M059J (cell line): ENCODE data around the gene ACADVL. TPM values are rescaled to one million over a fixed set of nuclear protein-coding genes. Genes with fewer than 3 reads are reported as not detected.
"Not testable (repeated sequence)": the region's sequence is repeated elsewhere in the genome, so short reads cannot be mapped to it uniquely, and the experiment has no call there.

ENCODE experiments used
- DNase-seq: peaks from one replicate; pipeline ENCODE4 v3.0.0-alpha.2; 2012; ENCODE audit warnings: low read depth
- total RNA-seq: library from RNA; depleted of rRNA; stranded (reverse); fragments of >200 nt; shearing (Covaris generic); gene quantifications from 2 replicates; pipeline ENCODE4 v1.2.3, GENCODE V29; 2014

Gene ACADVL
- total RNA-seq, 1 experiment from 2014 or later: 491 TPM

GRCh38 chr17:7235693-7236665, 16.2 kb downstream of the ACADVL start:
- DNase-seq: peak; percentile 62

GRCh38 chr17:7236808-7237207, 17.1 kb downstream of the ACADVL start:
- DNase-seq: no peak

DNA sequence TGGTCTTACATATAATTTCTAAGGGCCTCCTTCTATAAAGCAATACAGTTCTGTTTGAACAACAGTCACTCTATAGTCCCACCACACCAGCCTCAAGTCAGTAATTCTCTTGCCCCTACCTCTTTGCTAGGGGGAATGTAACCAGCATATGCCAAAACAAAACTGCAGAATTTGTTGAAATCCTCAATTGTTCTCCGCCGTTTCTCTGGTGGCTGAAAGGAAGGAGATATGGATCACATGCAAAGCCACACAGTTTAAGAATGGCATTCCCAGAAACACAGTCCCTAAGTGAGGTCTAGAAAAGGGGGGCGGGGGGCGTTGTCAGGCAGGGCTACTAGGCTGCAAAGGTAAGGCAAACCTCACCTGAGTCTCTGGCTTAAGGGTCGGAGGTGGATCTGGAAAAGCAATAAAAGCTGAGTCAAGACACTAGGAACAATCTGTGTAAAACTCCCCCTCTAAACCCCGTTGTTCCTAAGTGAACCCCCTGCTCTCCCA, 17.6 kb downstream of the ACADVL start:
- no peak for DNase-seq

DNA sequence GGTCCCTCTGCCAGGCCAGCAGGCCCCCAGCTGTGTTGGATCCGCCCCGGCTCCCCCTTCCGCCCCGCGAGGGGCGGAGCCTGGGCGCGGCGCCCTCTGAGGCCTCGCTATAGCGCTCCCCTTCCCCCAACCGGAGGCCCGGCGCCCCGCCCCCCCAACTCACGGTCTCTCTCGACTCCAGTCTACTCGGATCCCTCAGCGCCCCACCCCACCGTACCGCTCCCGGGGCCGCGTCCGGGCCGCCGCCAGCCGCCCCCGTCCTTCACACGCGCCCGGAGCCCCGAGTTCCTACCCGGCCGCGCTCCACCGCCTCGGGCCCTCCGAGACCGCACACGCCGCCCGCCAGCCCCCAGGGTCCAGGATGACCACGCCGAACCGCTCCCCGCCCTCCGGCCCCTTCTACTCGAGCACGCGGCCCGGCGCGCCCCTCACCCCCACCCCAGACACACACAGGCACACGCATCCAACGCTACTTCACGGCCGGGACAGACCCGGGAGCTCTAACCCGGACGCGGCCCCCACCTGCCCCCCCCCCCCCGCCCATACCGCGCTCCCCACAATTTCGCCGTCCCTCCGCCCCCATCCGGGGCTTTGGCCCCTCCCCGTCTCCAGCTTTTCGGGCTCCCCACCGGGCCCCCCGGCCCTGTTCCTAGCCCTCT, 18.2 kb downstream of the ACADVL start:
- peak; percentile 68 for DNase-seq

- DNase-seq: peak; percentile 38
Measured at GRCh38 chr17:7238420-7239090, 18.8 kb downstream of the ACADVL start.

DNA sequence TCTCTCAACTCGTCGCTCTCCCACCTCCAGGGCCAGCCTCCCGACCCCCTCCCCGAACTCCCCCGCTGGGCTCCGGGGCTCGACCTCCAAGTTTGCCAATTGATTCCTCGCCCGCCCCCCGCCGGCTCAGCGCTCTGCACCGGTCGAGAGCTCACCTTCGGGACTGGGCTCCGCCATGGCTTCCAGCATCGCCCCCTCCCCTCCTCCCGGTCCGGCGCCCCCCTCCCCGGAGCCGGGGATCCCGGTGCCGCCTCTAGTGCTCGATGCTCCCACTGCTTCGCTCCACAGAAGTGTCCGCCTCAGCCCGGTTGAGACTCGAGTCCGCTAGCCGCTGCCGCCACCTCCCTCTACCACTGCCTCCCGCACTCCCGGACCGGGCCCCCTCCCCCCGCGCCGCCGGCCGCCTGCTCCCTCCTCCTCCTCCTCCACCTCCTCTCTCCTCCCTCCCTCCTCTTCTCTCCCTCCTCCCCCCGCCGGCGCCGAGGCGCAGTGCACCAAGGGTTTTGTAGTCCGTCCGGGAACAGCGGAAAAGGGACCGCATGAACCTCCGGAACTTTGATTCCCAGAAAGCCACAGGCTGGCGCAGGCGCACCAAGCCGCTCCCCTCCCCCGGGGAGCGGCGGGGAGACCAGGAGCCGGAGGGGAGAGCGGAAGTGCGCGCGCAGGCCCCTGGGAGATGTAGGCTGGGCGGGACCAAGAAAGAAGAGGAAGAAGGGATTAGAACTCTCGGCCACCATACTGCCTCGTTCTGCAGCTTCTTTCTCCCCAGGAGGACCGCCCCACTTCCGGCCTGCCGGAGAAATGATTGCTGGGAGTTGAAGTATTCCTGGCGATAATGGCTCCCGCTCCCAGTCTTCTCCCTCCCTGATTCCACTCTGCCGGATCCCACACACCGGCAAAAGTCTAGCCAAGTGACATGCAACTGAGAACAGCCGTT, 19.6 kb downstream of the ACADVL start, which contains the start of gene PHF23:
PHF23 (minus strand) TSS at position 367 of the 937 bp plus-strand sequence; CDS start at position 189, 178 bp downstream.
- peak; percentile 99 for DNase-seq

DNA sequence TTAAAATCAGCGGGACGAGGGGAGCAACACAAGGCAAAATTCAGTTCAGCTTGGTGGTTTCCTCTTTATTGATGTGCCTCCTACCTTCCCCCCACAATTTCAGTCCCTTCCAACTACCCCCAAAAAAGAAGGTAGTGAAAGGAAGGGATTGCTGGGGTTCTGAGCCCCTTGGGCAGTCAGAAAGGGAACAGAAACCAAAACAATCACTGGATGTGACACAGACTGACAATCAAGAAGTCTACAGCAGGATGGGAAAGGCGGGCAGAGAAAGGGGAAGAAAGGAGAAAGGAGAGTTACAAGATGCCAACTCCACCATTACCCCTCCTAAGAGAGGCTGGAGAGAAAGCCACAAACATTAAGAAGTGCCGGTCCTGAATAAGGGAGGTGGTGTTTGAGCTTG, 20.6 kb downstream of the ACADVL start:
- DNase-seq: no peak

GRCh38 chr17:7241090-7241733, 21.5 kb downstream of the ACADVL start:
- DNase-seq: no peak

DNA sequence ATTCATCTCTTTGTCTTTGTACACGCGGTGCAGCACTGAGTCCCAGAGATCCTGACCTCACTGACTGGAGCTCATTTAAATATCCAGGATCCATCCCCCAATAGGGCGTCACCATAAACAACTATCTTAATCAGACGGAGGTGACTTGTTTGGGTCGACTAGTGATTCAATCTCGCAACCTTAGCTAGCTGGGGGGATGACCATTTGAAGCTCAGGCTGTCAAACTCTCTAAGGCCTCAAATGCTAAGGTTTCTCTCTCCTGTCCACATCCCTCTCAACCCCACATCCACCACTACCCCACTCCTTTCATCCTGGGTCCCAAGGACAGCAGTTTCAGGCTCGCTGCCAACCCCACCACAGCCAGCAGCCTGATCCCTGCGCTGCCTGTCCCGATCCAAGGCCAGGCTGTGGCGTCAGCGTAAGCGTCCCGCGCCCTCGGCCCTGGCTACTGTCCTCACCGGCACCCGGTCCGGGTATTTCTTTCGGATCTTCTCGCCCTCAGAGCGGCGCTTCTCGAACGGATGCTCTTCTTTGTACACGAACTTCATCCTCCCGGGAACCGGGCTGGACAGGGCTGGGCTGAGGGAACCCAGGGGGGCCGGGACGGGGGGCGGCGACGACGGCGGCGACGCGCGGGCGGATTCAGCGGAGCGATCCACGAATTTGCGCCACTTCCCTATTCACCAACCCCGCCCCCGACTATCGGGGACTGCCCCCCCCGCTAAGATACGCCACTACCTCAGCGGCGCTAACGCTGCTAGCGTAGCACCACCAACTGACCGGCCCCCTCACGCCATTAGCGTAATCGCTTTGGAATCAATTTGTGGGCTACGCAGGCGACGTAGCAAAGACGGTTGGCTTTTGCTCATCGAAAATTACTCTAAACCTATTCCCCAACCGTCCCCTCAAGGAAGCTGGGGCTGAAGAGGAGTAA, 22.3 kb downstream of the ACADVL start, which contains the start of gene GABARAP:
GABARAP (minus strand) TSS at position 667 of the 934 bp plus-strand sequence; CDS start at position 548, 119 bp downstream.
- peak; percentile 83 for DNase-seq

DNA sequence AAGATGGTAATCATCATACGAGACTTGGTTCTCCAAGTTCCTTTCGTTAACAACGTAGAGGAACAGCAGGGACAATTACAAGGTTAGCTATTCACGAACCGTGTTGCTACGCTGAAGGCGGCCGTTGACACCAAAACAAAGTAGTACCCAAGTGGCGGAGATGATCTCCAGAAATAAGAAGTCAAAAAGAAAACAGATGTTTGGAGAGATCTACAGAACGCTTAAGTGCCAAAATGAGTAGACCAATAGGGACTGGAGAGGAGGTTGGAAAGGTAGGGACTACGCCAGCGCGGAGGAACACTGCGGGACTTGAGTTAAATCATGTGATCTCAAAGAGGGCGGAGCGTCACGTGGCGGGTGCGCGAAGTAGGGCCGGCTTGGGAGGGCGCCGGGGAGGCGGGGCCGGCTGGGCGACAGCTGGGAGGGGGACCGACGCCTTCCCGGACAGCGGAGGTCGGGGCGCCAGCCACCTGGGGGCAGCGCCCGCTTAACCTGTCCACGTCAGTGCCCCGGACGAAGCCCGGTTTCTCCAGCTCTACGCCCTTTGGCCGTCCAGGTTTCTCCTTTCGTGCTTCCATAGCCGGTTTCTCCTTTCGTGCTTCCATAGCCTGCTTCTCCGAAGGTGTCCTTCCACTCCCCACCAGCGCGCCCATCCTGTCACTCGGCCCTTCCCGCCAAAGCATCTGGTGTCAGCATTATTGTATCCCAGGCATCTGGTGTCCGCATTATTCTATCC, 23.1 kb downstream of the ACADVL start:
- DNase-seq: peak; percentile 89

DNA sequence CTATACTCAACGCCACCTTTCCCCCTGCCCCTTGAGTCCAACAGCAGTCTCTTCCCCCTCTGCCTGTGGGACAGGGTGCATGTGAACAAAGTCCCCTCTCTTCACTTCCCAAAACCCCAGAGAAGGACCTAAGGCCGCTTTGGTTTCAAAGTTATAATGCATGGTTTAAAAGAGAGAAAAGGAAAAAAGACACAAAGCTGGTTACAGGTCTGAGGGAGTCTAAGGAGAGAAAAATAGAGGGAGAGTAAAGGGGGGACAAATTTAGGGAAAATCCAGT, 23.7 kb downstream of the ACADVL start:
- no peak for DNase-seq

DNA sequence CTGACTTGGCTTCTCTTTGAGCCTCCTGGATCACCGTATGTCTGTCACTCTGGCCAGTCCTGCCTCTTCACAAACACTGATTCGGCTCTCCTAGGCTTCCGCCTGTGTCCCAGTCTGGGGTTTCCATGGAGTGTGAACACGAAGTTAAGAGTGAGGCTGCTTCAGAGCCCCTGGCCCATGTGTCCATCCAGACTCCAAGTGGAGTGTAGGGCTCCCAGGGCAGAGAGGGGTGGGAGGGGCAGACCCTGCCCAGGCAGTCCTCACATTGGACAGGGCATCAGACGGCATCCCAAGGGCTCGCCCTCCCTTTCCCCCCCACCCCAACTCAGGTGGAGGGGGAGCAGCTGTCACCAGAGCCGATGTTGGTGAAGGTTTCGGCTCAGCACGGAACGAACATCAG, 24.1 kb downstream of the ACADVL start:
- DNase-seq: not testable (repeated sequence)

- no peak for DNase-seq
Measured at GRCh38 chr17:7246779-7247178, 27.0 kb downstream of the ACADVL start.

DNA sequence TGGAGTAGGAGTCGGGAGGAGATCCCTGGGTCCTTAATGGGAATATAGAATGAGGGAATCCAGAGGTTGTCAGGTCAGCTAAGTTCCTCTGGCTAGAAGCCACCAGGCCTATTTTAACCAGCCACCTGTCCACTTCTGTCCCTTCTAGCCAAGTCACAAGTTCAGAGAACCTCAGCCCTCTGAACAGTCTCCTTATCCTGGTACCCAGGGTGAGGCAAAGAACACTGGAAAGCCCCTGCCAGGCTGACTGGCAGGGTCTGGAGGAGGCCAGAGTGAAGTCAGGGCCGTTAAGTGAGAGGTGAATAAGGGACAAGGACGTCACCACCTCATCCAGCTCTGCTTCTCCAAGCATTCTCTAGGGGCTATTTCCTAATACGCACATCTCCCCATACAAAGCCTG, 29.1 kb downstream of the ACADVL start:
- DNase-seq: no peak

GRCh38 chr17:7249214-7249613, 29.5 kb downstream of the ACADVL start:
- no peak for DNase-seq

- no peak for DNase-seq
Measured at GRCh38 chr17:7249830-7250229, 30.1 kb downstream of the ACADVL start.

DNA sequence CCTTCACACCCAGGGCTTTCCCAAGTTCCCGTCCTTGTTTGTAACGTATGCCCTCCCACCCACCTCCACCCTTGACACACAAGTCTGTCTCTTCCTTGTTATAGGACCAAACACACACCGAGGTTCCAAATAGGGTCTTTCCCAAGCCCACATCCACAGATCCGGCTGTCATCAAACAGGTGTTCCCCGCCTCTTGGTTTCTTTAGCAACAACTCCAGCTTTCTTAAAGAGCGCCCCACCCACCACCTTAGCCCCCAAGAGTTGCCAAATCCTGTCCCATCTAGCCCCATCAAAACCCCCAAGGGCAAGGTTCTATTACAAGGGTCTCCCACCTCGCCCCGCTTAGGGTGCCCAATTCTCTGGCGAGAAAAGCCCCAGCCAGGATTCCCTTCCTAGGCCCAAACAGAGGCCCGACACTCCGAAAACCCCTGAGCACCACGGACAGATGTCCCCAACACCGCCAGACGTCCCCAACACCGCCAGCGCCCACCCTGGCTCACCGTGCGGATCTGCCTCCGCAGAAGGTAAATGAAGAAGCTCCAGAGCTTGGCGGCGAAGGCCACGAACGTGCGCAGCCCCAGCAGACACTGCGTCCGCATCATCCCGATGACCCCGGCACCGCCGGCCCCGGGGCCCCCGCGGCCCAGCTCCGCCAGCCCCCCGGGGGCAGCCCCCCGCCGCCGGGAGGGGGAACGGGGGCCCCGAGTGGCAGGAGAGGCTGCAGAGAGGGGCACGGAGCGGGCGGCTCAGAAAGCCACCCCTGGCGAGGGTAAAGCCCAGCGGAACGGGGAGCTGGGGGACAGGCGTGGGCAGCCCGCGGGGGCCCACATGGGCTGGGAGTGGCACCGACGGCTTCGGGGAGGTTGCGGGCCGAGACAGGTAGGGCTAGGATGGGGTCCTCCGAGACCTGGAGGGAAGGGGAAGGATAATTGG, 31.2 kb downstream of the ACADVL start:
- no peak for DNase-seq
